Brain microvascular endothelial cell (primary cell): ENCODE measurements around the gene KDM1B.

Experiments
- DNase-seq: peaks from one replicate; pipeline ENCODE4 v3.0.0-alpha.2; 2020
- H3K27ac ChIP-seq: fragments of 250-450 bp; sonication (Bioruptor Pico); 2 replicates; pipeline ENCODE4 v1.5.1; 2020; ENCODE audit warnings: mild to moderate bottlenecking, moderate library complexity
- H3K27me3 ChIP-seq: fragments of 250-450 bp; sonication (Bioruptor Pico); replicated peaks from 2 replicates; pipeline ENCODE4 v1.5.1; 2020; ENCODE audit warnings: mild to moderate bottlenecking
- H3K36me3 ChIP-seq: fragments of 250-450 bp; sonication (Bioruptor Pico); replicated peaks from 2 replicates; pipeline ENCODE4 v1.5.1; 2020; ENCODE audit warnings: mild to moderate bottlenecking
- H3K4me3 ChIP-seq: 2 replicates; pipeline ENCODE4 v1.5.1; 2011; ENCODE audit warnings: low read depth, mild to moderate bottlenecking, control low read depth, low read length, moderate library complexity
- CTCF ChIP-seq: IDR thresholded peaks from 2 replicates; pipeline ENCODE4 v1.5.1; 2011; ENCODE audit warnings: low read depth, mild to moderate bottlenecking, moderate library complexity, low read length, control low read depth, inconsistent platforms; ENCODE audit errors: missing control alignments
- in situ Hi-C: cut with HindIII; loops from 2 replicates; pipeline ENCODE4 v1.10.0; 2017; ENCODE audit warnings: low sequenced_read_pairs, low pct_ligation_motif_present

Gene KDM1B

DNA sequence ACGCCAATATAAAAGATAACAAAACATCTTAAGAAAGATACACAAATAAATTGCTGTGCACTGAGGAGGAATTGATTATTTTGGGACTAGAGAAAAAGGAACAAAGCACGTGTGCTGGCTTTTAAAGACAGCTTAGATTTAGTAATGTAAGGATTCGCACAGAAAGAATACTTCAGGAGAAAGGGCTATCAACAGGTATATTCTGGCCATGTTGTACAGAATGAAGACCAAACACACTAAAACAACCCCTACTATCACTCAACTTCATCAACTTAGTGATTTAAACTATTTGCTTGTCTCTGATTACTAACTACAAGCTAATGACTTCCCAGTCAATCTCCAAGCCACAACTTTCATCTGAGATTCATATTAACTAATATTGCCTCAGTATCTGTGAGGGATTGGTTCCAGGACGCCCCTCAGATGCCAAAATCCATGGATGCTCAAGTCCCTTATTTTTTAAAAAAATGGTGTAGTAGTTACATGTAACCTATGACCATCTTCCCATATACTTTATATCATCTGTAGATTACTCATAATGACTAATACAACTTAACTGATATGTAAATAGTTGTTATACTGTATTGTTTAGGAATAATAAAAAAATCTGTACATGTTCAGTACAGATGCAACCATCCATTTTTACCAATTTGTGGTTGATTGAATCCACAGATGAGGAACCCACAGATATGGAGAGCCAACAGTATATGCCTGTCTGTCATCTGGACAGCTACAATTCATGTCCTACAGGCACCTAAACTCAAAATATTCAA, 104.6 kb downstream of the KDM1B start:
- in situ Hi-C loops, result no loop called here
- Histone ChIP-seq H3K36me3 (peaks cover 18% of the 10 kb centered on the region), H3K27ac (no peak overlapping the region), H3K4me3 (no peak overlapping the region), H3K27me3 (no peaks in the 10 kb centered on the region)
- no peak for DNase-seq
- TF ChIP-seq CTCF, result no peak

- Histone ChIP-seq H3K36me3 (peaks cover 13% of the 10 kb centered on the region), H3K4me3 (peak overlapping the region; percentile 9), H3K27me3 (no peaks in the 10 kb centered on the region), H3K27ac (peak overlapping the region; percentile 4)
- in situ Hi-C loops, result no loop called here
- TF ChIP-seq CTCF, result peak; percentile 29
- peak; percentile 26 for DNase-seq
Measured at GRCh38 chr6:18260448-18261106, 105.4 kb downstream of the KDM1B start.

DNA sequence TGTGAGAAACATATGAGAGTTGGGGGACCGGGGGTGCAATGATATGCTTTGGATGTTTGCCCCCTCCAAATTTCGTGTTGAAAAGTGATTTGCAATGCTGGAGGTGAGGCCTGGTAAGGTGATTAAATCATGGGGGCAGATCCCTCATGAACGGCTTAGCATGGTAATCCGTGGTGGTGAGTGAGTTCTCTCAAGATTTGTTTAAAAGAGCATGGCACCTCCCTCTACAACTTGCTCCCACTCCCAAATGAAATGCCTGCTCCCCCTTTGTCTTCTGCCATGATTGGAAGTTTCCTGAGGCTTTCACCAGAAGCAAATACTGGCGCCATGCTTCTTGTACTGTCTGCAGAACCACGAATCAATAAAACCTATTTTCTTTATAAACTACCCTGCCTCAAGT, 106.7 kb downstream of the KDM1B start:
- no peak overlapping the region for H3K4me3 ChIP-seq
- H3K36me3 ChIP-seq, result peaks cover 4% of the 10 kb centered on the region
- TF ChIP-seq CTCF, result no peak
- no peak for DNase-seq
- in situ Hi-C loops, result no loop called here
- H3K27ac ChIP-seq, result no peak overlapping the region
- no peaks in the 10 kb centered on the region for H3K27me3 ChIP-seq

DNA sequence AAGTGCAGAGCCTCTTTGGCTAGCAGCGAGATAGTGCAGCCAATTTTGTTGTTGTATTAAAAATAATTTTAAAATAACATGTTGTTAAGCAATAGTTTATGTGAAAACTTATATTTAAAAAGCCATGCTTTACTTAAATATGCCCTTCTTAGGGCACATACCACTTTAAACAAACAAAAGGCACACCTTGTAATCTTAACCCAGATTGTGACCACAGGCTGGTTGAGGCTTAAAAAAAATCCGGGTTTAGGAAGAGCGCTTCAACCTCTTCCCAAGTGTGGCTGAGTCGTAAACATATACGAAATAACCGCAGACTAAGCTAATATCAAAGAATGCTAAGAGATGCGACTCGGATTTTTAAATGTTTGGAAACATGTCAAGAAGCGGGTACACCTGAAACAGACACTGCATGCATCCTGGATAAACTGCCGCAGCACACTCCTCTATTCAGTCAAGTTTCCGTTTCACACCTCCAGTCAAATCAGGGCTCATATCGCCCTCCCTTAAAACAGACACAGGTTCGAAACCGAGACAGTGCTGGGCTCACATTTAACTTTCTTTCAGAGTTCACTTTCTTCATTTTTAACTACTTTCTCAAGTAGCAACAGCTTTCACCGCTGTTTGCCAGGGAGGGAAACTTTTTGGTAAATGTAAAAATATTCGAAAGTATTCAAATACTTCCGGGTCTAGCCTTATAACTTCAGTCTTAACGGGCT, 107.6 kb downstream of the KDM1B start:
- no peak overlapping the region for H3K27ac ChIP-seq
- DNase-seq, result no peak
- in situ Hi-C loops, result no loop called here
- no peak for TF ChIP-seq CTCF
- H3K27me3 ChIP-seq, result no peaks in the 10 kb centered on the region
- H3K36me3 ChIP-seq, result no peaks in the 10 kb centered on the region
- H3K4me3 ChIP-seq, result peak overlapping the region; percentile 87

DNA sequence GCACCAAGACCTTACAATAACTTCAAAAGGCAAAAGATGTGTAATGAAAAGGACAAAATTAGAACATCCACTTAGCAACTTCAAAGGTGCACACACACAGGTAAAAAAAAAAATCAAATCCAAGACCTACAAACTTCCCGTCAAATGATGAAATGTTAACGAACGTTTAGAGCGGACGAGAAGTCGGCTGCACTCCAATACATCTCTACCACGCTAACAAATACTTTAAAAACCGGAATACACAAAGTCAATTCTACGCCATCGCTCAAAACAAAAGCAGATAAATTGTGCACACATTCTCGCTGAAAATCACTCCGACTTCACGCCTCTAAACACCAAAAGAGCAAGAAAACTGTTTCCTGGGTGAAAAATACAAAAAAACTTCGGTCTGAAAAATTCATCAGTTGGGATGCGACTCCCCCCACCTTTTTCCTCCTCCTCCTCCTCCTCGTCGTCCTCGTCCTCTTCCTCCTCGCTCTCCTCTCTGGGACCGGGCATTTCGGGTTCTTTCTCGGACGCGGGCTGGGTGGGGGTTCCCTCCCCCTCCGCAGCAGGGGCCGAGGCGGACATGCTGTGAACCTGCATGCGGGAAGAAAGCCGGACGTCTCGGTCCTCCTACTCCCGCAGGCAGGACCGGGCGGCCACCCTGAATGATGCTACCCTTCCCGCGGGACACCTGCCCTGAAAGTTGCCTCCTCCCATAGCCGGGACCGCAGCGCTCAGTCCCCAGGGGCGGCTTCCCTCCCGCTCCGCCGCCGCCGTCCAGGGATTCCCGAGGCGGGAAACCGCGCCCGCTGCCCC, 108.4 kb downstream of the KDM1B start:
- no peaks in the 10 kb centered on the region for H3K36me3 ChIP-seq
- peak overlapping the region; percentile 87 for H3K4me3 ChIP-seq
- H3K27ac ChIP-seq, result peak overlapping the region; percentile 80
- TF ChIP-seq CTCF, result no peak
- H3K27me3 ChIP-seq, result no peaks in the 10 kb centered on the region
- in situ Hi-C loops, result no loop called here
- no peak for DNase-seq
